Gastroesophageal sphincter (tissue), 4 donors: ENCODE results near the gene SSMEM1. TPM values are rescaled to one million over a fixed set of nuclear protein-coding genes. Genes with fewer than 3 reads are reported as not detected.

Source experiments
- ATAC-seq: fragments of 150-250 bp; one replicate; pipeline ENCODE4 v1.9.1; 2016; ENCODE audit warnings: mild to moderate bottlenecking, moderate library complexity
- H3K27ac ChIP-seq, 4 donors: fragments of 200-600 bp; sonication (generic) in 3 of 4; 1 replicate in 3 of 4; 2 replicates in 1 of 4; pipeline ENCODE4 v1.5.1; 2016 to 2019
- H3K27me3 ChIP-seq: fragments of 200-600 bp; sonication (generic); one replicate; pipeline ENCODE4 v1.5.1; 2019
- H3K36me3 ChIP-seq, 2 donors: fragments of 200-600 bp; sonication (generic); one replicate each; pipeline ENCODE4 v1.5.1; 2019; ENCODE audit warnings: control low read depth in 1 of 2
- H3K4me1 ChIP-seq, 3 donors: fragments of 200-600 bp; sonication (generic); 1 replicate in 2 of 3; 2 replicates in 1 of 3; pipeline ENCODE4 v1.5.1; 2016 to 2019; ENCODE audit warnings: control low read depth in 2 of 3
- H3K4me3 ChIP-seq, 2 donors: fragments of 200-600 bp; sonication (generic); one replicate each; pipeline ENCODE4 v1.5.1; 2019; ENCODE audit warnings: mild to moderate bottlenecking in 1 of 2, moderate library complexity in 1 of 2
- H3K9me3 ChIP-seq, 3 donors: fragments of 200-600 bp; sonication (generic); one replicate each; pipeline ENCODE4 v1.5.1; 2017 to 2019; ENCODE audit warnings: control low read depth in 2 of 3
- CTCF ChIP-seq, 4 experiments: fragments of 200-600 bp in 2 of 4; fragments of 450-650 bp in 2 of 4; sonication (generic) in 1 of 4; IDR thresholded peaks; one replicate each; pipeline ENCODE4 v1.5.1; 2017 to 2019; ENCODE audit warnings: antibody characterized with exemption in 4 of 4, mild to moderate bottlenecking in 2 of 4, moderate library complexity in 2 of 4
- EP300 ChIP-seq: sonication (generic); formaldehyde crosslinking; IDR thresholded peaks from one replicate; pipeline ENCODE4 v1.6.1; 2017; ENCODE audit warnings: antibody characterized with exemption, mild to moderate bottlenecking
- POLR2A ChIP-seq, 2 donors: fragments of 450-650 bp; IDR thresholded peaks; one replicate each; pipeline ENCODE4 v1.6.1; 2017; ENCODE audit warnings: antibody characterized with exemption in 2 of 2, mild to moderate bottlenecking in 2 of 2, moderate library complexity in 1 of 2
- POLR2AphosphoS5 ChIP-seq: sonication (generic); formaldehyde crosslinking; IDR thresholded peaks from one replicate; pipeline ENCODE4 v1.6.1; 2017; ENCODE audit warnings: antibody characterized with exemption
- WGBS, 2 donors: methylation state at CpG; one replicate each; pipeline ENCODE4 v1.1.5; 2018; ENCODE audit warnings: low coverage in 1 of 2; 5-methylcytosine and 5-hydroxymethylcytosine counted together
- total RNA-seq, 4 donors: library from RNA; depleted of rRNA; stranded (reverse); fragments of >200 nt; gene quantifications; one replicate each; pipeline ENCODE4 v1.1.0, GENCODE V29; 2016

The SSMEM1 gene
- not detected for total RNA-seq

GRCh38 chr7:130207642-130208041 lies at the start of gene SSMEM1:
TSS of gene SSMEM1 (plus strand) at chr7:130207860. CDS start at chr7:130207911, 51 bp downstream.
- no peak for ATAC-seq
- Histone ChIP-seq H3K9me3 (no peaks in the 10 kb centered on the region), H3K4me1 (peaks cover 0 to 14% (median 0%) of the 10 kb centered on the region in 3 donors), H3K4me3 (no peak within 1 kb of the TSS), H3K36me3 (peaks cover 0 to 7% of the 10 kb centered on the region in 2 donors), H3K27ac (no peak within 1 kb of the TSS), H3K27me3 (no peaks in the 10 kb centered on the region)
- TF ChIP-seq CTCF (IDR thresholded peaks at IDR 0.05) (no peak), EP300 (no peak), POLR2A (IDR thresholded peaks at IDR 0.05) (no peak), POLR2AphosphoS5 (no peak)

DNA sequence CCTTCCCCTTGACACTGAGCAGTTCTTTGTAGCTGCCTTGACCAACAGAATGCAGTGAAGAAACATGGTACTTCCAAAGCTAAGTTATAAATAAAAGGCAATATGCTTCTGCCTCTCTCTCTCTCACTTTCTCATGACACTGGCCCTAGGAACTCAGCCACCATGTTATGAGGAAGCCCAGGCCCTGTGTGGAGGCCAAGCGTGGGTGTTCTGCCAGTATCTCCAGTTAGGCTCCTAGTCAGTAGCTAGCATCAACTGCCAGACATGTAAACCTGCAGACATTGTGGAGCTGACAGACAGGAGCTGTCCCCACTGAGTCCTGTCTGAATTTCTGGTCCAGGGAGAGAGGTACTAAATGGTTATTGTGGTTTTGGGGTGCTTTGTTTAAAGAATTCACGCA lies 47.6 kb upstream of the SSMEM1 start:
- Histone ChIP-seq H3K27ac (no peak overlapping the region), H3K4me1 (no peaks in the 10 kb centered on the region), H3K9me3 (peaks cover 0 to 20% (median 0%) of the 10 kb centered on the region in 3 donors), H3K36me3 (peaks cover 0 to 67% of the 10 kb centered on the region in 2 donors), H3K4me3 (no peak overlapping the region), H3K27me3 (peaks cover 1% of the 10 kb centered on the region)
- no peak for ATAC-seq
- WGBS, 2 donors: 100% methylated on average over 1 to 2 of the region's 2 CpGs
- no peak for TF ChIP-seq POLR2AphosphoS5
- TF ChIP-seq CTCF (IDR thresholded peaks at IDR 0.05): no peak
- TF ChIP-seq POLR2A (IDR thresholded peaks at IDR 0.05): no peak
- TF ChIP-seq EP300: no peak

DNA sequence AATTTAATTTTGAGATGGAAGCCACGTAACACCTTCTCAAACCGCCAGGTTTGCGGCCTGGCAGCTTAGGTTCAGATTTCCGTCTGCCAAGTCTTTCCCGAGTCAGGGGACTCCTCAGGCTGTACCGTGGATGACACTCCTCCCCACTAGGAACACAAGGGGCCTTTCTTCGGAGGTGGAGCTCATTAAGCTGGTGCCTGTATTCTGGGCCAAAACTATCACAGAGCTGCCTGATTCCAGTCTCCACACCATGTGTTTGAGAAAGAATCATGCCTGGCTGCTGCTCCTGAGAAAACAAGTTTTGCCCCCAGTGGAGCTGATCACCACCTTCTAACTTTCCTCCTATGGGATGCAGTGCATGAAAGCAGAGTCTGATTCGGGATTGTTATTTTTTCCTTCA lies 47.2 kb upstream of the SSMEM1 start:
- peaks cover 0 to 71% of the 10 kb centered on the region in 2 donors for H3K36me3 ChIP-seq

GRCh38 chr7:130162196-130162595 lies 45.5 kb upstream of the SSMEM1 start:
- 80 to 94% methylated on average over 1 to 3 of the region's 5 CpGs for WGBS, 2 donors
- Histone ChIP-seq H3K27ac (no peak overlapping the region), H3K27me3 (no peaks in the 10 kb centered on the region), H3K9me3 (peaks cover 0 to 7% (median 0%) of the 10 kb centered on the region in 3 donors), H3K4me3 (no peak overlapping the region), H3K4me1 (no peaks in the 10 kb centered on the region), H3K36me3 (peaks cover 0 to 81% of the 10 kb centered on the region in 2 donors)
- TF ChIP-seq EP300: no peak
- no peak for TF ChIP-seq POLR2AphosphoS5
- TF ChIP-seq CTCF (IDR thresholded peaks at IDR 0.05): no peak
- no peak for TF ChIP-seq POLR2A (IDR thresholded peaks at IDR 0.05)
- ATAC-seq: no peak

More for the DNA sequence above, 47.2 kb upstream of the SSMEM1 start:
- no peak overlapping the region for H3K27ac ChIP-seq
- TF ChIP-seq POLR2A (IDR thresholded peaks at IDR 0.05) (no peak), EP300 (no peak), POLR2AphosphoS5 (no peak), CTCF (IDR thresholded peaks at IDR 0.05) (no peak)
- H3K4me3 ChIP-seq: no peak overlapping the region
- no peaks in the 10 kb centered on the region for H3K27me3 ChIP-seq
- peaks cover 0 to 20% (median 0%) of the 10 kb centered on the region in 3 donors for H3K9me3 ChIP-seq
- H3K4me1 ChIP-seq: no peaks in the 10 kb centered on the region
- no peak for ATAC-seq
- WGBS, 2 donors: 95 to 100% methylated on average over 2 to 4 of the region's 8 CpGs

- H3K27ac ChIP-seq: no peak overlapping the region
- no peaks in the 10 kb centered on the region for H3K4me1 ChIP-seq
- H3K4me3 ChIP-seq: no peak overlapping the region
- H3K27me3 ChIP-seq: no peaks in the 10 kb centered on the region
- TF ChIP-seq EP300 (no peak), POLR2A (IDR thresholded peaks at IDR 0.05) (no peak), CTCF (IDR thresholded peaks at IDR 0.05) (no peak), POLR2AphosphoS5 (no peak)
- peaks cover 0 to 94% of the 10 kb centered on the region in 2 donors for H3K36me3 ChIP-seq
- no peaks in the 10 kb centered on the region for H3K9me3 ChIP-seq
- ATAC-seq: no peak
- 92 to 93% methylated on average over 4 of the region's 4 CpGs for WGBS, 2 donors
These were observed 33.3 kb upstream of the SSMEM1 start for GRCh38 chr7:130174237-130174959.
